ENCODE results near the gene PLA2G4B. TPM values are rescaled to one million over a fixed set of nuclear protein-coding genes. Genes with fewer than 3 reads are reported as not detected.

PLA2G4B gene
- total RNA-seq, 1 experiment from 2014 or later: 3.7 TPM

GRCh38 chr15:41810651-41811431 is 27.8 kb upstream of the PLA2G4B start:
- no peak overlapping the region for H2BK120ac ChIP-seq (ENCODE audit: low read depth, low read length, poor library complexity, severe bottlenecking)
- Mint-ChIP-seq H3K27me3 (ENCODE audit: low read depth) (no peaks in the 10 kb centered on the region), H3K9me3 (no peaks in the 10 kb centered on the region; a peak in 1 of 5 replicates), H3K36me3 (ENCODE audit: insufficient read depth in 1 of 3, low read depth in 3 of 3) (no peaks in the 10 kb centered on the region; a peak in 1 of 7 replicates), H3K4me3 (no peak overlapping the region), H3K4me1 (peaks cover 5 to 14% of the 10 kb centered on the region in 2 experiments), H3K27ac (no peak overlapping the region; a peak in 2 of 7 replicates)
- H3K23ac ChIP-seq (ENCODE audit: insufficient read length, low read depth, low read length): no peak overlapping the region
- DNase-seq: no peak
- H2AFZ ChIP-seq (ENCODE audit: low read length): no peak overlapping the region
- no peak overlapping the region for H3K27ac ChIP-seq (ENCODE audit: insufficient read length, low read depth, low read length)
- H4K5ac ChIP-seq (ENCODE audit: insufficient read length, low read depth, low read length): no peak overlapping the region
- H3K9ac ChIP-seq (ENCODE audit: extremely low read depth, insufficient read length, low read length): no peak overlapping the region
- H2BK5ac ChIP-seq (ENCODE audit: insufficient read length, low read length): no peak overlapping the region
- H3K14ac ChIP-seq (ENCODE audit: insufficient read depth, low read length): no peak overlapping the region
- no peak overlapping the region for H2AK5ac ChIP-seq (ENCODE audit: insufficient read length, low read length)
- H3K4me2 ChIP-seq (ENCODE audit: insufficient read depth, insufficient read length, low read length): no peak overlapping the region
- H3T11ph ChIP-seq (ENCODE audit: low read length): no peak overlapping the region
- H2BK12ac ChIP-seq (ENCODE audit: insufficient read length, low read depth, low read length): no peak overlapping the region
- H3K18ac ChIP-seq (ENCODE audit: insufficient read length, low read depth, low read length): no peak overlapping the region
- no peaks in the 10 kb centered on the region for H3K27me3 ChIP-seq (ENCODE audit: insufficient read depth, low read length)
- H2BK20ac ChIP-seq (ENCODE audit: low read depth, low read length, poor library complexity, severe bottlenecking): no peak overlapping the region
- H3K23me2 ChIP-seq (ENCODE audit: insufficient read length, low read depth, low read length, poor library complexity, severe bottlenecking): no peaks in the 10 kb centered on the region
- H3K79me2 ChIP-seq (ENCODE audit: insufficient read depth, low read length): no peaks in the 10 kb centered on the region
- H4K8ac ChIP-seq (replicated peaks; ENCODE audit: insufficient read length, low read depth, low read length): no peak overlapping the region
- H3K4ac ChIP-seq (ENCODE audit: low read depth, low read length): no peak overlapping the region
- no CpG with 5 or more reads among the region's 5 CpGs for WGBS (ENCODE audit: extremely low coverage, insufficient read length, low lambda C conversion rate)
- no peaks in the 10 kb centered on the region for H4K20me1 ChIP-seq (ENCODE audit: control insufficient read depth, insufficient read depth, insufficient read length)
- H3K56ac ChIP-seq (ENCODE audit: insufficient read length, low read depth, low read length): no peak overlapping the region
- H3K4me1 ChIP-seq (ENCODE audit: insufficient read depth, low read length): no peaks in the 10 kb centered on the region
- no peak overlapping the region for H2BK15ac ChIP-seq (ENCODE audit: low read depth, low read length)
- no peak overlapping the region for H4K91ac ChIP-seq (ENCODE audit: insufficient read length, low read depth, low read length)
- H3K79me1 ChIP-seq (ENCODE audit: insufficient read depth, low read depth, low read length, poor library complexity, severe bottlenecking): no peaks in the 10 kb centered on the region
- no peak for TF ChIP-seq CTCF (conservative IDR thresholded peaks at IDR 0.05)
- H3K9me3 ChIP-seq (ENCODE audit: control insufficient read depth, low read depth, low read length): no peaks in the 10 kb centered on the region
